Liver (tissue), 9 donors: ENCODE measurements around the gene PLA2G4D. TPM values are rescaled to one million over a fixed set of nuclear protein-coding genes. Genes with fewer than 3 reads are reported as not detected.

Experiments
- DNase-seq: peaks from one replicate; pipeline ENCODE4 v3.0.0-alpha.2; 2017; ENCODE audit warnings: low spot score
- H3K27ac ChIP-seq, 2 donors: one replicate each; pipeline ENCODE4 v1.7.0; 2013; ENCODE audit warnings: inconsistent platforms in 2 of 2, low read length in 2 of 2, control low read depth in 1 of 2, low read depth in 1 of 2, mild to moderate bottlenecking in 1 of 2
- H3K27me3 ChIP-seq, 4 donors: one replicate each; pipeline versions ENCODE4 v1.6.1 to v1.7.0; 2013; ENCODE audit warnings: low read length in 3 of 4, inconsistent platforms in 1 of 4, mild to moderate bottlenecking in 1 of 4, moderate library complexity in 1 of 4; ENCODE audit not compliant: control insufficient read depth in 4 of 4, insufficient read depth in 4 of 4
- H3K36me3 ChIP-seq, 4 donors: one replicate each; pipeline versions ENCODE4 v1.6.1 to v1.7.0; 2013; ENCODE audit warnings: low read length in 3 of 4, mild to moderate bottlenecking in 3 of 4, low read depth in 1 of 4, moderate library complexity in 1 of 4; ENCODE audit not compliant: control insufficient read depth in 4 of 4, insufficient read depth in 3 of 4
- H3K4me1 ChIP-seq, 4 donors: one replicate each; pipeline versions ENCODE4 v1.6.1 to v1.7.0; 2013; ENCODE audit warnings: low read length in 3 of 4, mild to moderate bottlenecking in 3 of 4, moderate library complexity in 1 of 4; ENCODE audit not compliant: control insufficient read depth in 4 of 4, insufficient read depth in 4 of 4
- H3K4me3 ChIP-seq, 3 donors: one replicate each; pipeline versions ENCODE4 v1.6.1 to v1.7.0; 2013; ENCODE audit warnings: low read length in 3 of 3, control low read depth in 1 of 3, low read depth in 1 of 3, mild to moderate bottlenecking in 1 of 3
- H3K9ac ChIP-seq, 2 donors: one replicate each; pipeline ENCODE4 v1.7.0; 2013; ENCODE audit warnings: low read length in 2 of 2, mild to moderate bottlenecking in 2 of 2, moderate library complexity in 2 of 2, control low read depth in 1 of 2, low read depth in 1 of 2
- H3K9me3 ChIP-seq, 4 donors: one replicate each; pipeline versions ENCODE4 v1.6.1 to v1.7.0; 2013; ENCODE audit warnings: low read length in 3 of 4; ENCODE audit not compliant: control insufficient read depth in 4 of 4
- FOXA1 ChIP-seq: IDR thresholded peaks from 2 replicates; pipeline ENCODE4 v1.6.1; 2016; ENCODE audit warnings: antibody characterized with exemption
- GABPA ChIP-seq, 2 donors: IDR thresholded peaks in 1 of 2; conservative IDR thresholded peaks in 1 of 2; 2 replicates each; pipeline ENCODE4 v1.6.1; 2016; ENCODE audit warnings: antibody characterized with exemption in 2 of 2, mild to moderate bottlenecking in 1 of 2, moderate library complexity in 1 of 2
- HNF4G ChIP-seq: IDR thresholded peaks from 2 replicates; pipeline ENCODE4 v1.6.1; 2016; ENCODE audit warnings: antibody characterized with exemption
- NR2F2 ChIP-seq: IDR thresholded peaks from 2 replicates; pipeline ENCODE4 v1.6.1; 2016; ENCODE audit warnings: antibody characterized with exemption
- RAD21 ChIP-seq, 2 donors: IDR thresholded peaks; 2 replicates each; pipeline ENCODE4 v1.6.1; 2016; ENCODE audit warnings: antibody characterized with exemption in 2 of 2, mild to moderate bottlenecking in 2 of 2
- RXRA ChIP-seq, 2 donors: IDR thresholded peaks; 2 replicates each; pipeline ENCODE4 v1.6.1; 2017 to 2018; ENCODE audit warnings: antibody characterized with exemption in 2 of 2, mild to moderate bottlenecking in 1 of 2
- SP1 ChIP-seq: IDR thresholded peaks from 2 replicates; pipeline ENCODE4 v1.6.1; 2018; ENCODE audit warnings: antibody characterized with exemption, mild to moderate bottlenecking
- TAF1 ChIP-seq: conservative IDR thresholded peaks from 2 replicates; pipeline ENCODE4 v1.6.1; 2016; ENCODE audit warnings: antibody characterized with exemption, mild to moderate bottlenecking
- YY1 ChIP-seq: IDR thresholded peaks from 2 replicates; pipeline ENCODE4 v1.6.1; 2016; ENCODE audit warnings: antibody characterized with exemption, mild to moderate bottlenecking
- WGBS: extraction: QIAGEN DNeasy Blood & Tissue Kit; methylation state at CpG from one replicate; pipeline ENCODE4 v1.1.7; 2013; 5-methylcytosine and 5-hydroxymethylcytosine counted together
- polyA plus RNA-seq, 2 donors: library from polyadenylated mRNA; stranded (reverse) in 1 of 2; unstranded in 1 of 2; fragments of 200-250 nt in 1 of 2; fragments of >200 nt in 1 of 2; fragmentation: Nextera tagmentation in 1 of 2; extraction: Ambion mirVana in 1 of 2; gene quantifications; one replicate each; pipeline versions ENCODE4 v1.2.1 to v1.2.3, GENCODE V29; 2013 to 2015
- total RNA-seq, 2 donors: library from RNA; depleted of rRNA; stranded (reverse); fragments of >200 nt; gene quantifications; one replicate each; pipeline ENCODE4 v1.2.3, GENCODE V29; 2014
- TF ChIP-seq, protein P1 (sequence below): fragments of 150-350 bp; IDR thresholded peaks from 2 replicates; pipeline ENCODE4 v1.5.1; 2017; ENCODE audit warnings: improper control_type of control experiment, low read depth, low read length; ENCODE audit not compliant: missing input control
- TF ChIP-seq, protein P2 (sequence below): IDR thresholded peaks from 2 replicates; pipeline ENCODE4 v1.6.1; 2016; ENCODE audit warnings: antibody characterized with exemption
- TF ChIP-seq, protein P3 (sequence below): IDR thresholded peaks from 2 replicates; pipeline ENCODE4 v1.6.1; 2016; ENCODE audit warnings: antibody characterized with exemption
- donor health status: healthy.
- donor health status: healthy.
- donor health status: healthy.
- donor health status: healthy.
- donor health status: healthy.

The PLA2G4D gene
- total and polyA plus RNA-seq, 4 donors: not detected

DNA sequence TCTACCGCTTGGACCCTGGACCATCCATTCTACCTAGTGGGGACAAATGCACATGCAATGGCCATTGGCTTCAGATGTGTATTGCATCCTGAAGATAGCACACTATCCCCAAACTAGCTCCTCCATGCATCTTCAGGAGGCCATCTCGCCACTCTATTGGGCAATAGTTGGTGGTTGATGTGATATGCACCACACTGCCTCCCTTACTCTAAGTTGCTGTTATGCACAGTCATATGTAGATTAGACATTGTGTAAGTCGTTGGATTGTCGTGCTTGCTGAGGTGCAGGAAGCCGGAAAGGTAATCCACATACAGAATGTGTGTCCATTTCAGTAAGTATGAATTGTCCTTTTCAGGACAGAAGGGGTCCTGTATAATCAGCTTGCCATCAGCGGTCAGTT is 26.7 kb upstream of the PLA2G4D start:
- H3K4me1 ChIP-seq: no peaks in the 10 kb centered on the region
- no peak overlapping the region for H3K4me3 ChIP-seq
- TF ChIP-seq SP1 (no peak), FOXA1 (no peak), HNF4G (no peak)
- TF ChIP-seq, protein P1, sequence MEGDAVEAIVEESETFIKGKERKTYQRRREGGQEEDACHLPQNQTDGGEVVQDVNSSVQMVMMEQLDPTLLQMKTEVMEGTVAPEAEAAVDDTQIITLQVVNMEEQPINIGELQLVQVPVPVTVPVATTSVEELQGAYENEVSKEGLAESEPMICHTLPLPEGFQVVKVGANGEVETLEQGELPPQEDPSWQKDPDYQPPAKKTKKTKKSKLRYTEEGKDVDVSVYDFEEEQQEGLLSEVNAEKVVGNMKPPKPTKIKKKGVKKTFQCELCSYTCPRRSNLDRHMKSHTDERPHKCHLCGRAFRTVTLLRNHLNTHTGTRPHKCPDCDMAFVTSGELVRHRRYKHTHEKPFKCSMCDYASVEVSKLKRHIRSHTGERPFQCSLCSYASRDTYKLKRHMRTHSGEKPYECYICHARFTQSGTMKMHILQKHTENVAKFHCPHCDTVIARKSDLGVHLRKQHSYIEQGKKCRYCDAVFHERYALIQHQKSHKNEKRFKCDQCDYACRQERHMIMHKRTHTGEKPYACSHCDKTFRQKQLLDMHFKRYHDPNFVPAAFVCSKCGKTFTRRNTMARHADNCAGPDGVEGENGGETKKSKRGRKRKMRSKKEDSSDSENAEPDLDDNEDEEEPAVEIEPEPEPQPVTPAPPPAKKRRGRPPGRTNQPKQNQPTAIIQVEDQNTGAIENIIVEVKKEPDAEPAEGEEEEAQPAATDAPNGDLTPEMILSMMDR: no peak
- no peak overlapping the region for H3K9ac ChIP-seq
- H3K36me3 ChIP-seq: no peaks in the 10 kb centered on the region
- no peak for DNase-seq
- H3K27ac ChIP-seq: no peak overlapping the region
- no peaks in the 10 kb centered on the region for H3K27me3 ChIP-seq
- H3K9me3 ChIP-seq: no peaks in the 10 kb centered on the region
- WGBS: 89% methylated on average over 6 of the region's 6 CpGs

DNA sequence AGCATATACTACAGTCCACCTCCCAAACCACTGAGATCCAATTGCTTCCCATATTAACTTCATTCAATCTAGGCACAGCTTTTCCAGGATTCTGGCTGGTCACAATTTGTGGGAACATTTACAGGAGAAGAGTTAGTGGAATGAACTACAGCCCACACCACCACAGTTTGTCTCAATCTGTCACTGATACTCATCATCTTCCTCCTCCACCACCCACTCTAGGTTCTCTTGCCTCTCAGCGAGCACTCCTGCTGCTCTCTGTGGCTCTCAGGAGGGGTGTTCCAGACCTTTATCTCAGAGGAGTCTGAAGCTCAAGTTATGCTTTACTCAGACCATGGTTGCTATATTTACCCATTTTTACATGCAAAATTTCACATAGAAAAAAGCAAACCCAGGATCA is 25.9 kb upstream of the PLA2G4D start:
- H3K9ac ChIP-seq: no peak overlapping the region
- DNase-seq: no peak
- TF ChIP-seq, protein P2, sequence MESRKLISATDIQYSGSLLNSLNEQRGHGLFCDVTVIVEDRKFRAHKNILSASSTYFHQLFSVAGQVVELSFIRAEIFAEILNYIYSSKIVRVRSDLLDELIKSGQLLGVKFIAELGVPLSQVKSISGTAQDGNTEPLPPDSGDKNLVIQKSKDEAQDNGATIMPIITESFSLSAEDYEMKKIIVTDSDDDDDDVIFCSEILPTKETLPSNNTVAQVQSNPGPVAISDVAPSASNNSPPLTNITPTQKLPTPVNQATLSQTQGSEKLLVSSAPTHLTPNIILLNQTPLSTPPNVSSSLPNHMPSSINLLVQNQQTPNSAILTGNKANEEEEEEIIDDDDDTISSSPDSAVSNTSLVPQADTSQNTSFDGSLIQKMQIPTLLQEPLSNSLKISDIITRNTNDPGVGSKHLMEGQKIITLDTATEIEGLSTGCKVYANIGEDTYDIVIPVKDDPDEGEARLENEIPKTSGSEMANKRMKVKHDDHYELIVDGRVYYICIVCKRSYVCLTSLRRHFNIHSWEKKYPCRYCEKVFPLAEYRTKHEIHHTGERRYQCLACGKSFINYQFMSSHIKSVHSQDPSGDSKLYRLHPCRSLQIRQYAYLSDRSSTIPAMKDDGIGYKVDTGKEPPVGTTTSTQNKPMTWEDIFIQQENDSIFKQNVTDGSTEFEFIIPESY: no peak
- TF ChIP-seq GABPA (IDR thresholded peaks at IDR 0.05 in 1 of 2, conservative IDR thresholded peaks at IDR 0.05 in 1 of 2) (no peak), RXRA (IDR thresholded peaks at IDR 0.05) (no peak), YY1 (no peak), TAF1 (no peak), NR2F2 (no peak)
- TF ChIP-seq, protein P3, sequence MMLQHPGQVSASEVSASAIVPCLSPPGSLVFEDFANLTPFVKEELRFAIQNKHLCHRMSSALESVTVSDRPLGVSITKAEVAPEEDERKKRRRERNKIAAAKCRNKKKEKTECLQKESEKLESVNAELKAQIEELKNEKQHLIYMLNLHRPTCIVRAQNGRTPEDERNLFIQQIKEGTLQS: no peak
- TF ChIP-seq, protein P1: no peak
- no peaks in the 10 kb centered on the region for H3K27me3 ChIP-seq
- no peaks in the 10 kb centered on the region for H3K4me1 ChIP-seq
- H3K36me3 ChIP-seq: no peaks in the 10 kb centered on the region
- WGBS: 94% methylated on average over 1 of the region's 1 CpG
- no peak overlapping the region for H3K27ac ChIP-seq
- H3K9me3 ChIP-seq: no peaks in the 10 kb centered on the region
- no peak overlapping the region for H3K4me3 ChIP-seq

DNA sequence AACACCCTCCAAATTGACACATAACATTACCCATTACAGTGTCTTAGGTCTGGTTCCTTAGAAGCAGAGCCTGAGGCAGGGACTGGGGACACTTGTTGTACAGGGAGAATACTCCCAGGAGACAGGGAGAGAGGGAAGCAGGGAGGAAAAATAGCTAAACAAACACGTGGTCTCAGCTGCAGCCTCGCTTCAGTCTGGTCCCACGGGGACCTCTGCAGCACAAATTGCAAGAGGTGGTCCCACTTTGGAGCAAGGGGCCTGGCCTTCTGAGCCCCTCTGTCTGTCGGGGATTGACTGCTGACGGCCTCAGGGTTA is 25.0 kb upstream of the PLA2G4D start:
- H3K4me3 ChIP-seq: no peak overlapping the region
- H3K9me3 ChIP-seq: no peaks in the 10 kb centered on the region
- no peaks in the 10 kb centered on the region for H3K36me3 ChIP-seq
- TF ChIP-seq YY1: no peak
- no peak for TF ChIP-seq RAD21 (IDR thresholded peaks at IDR 0.05)
- TF ChIP-seq RXRA (IDR thresholded peaks at IDR 0.05): no peak
- H3K4me1 ChIP-seq: no peaks in the 10 kb centered on the region
- no peak overlapping the region for H3K27ac ChIP-seq
- H3K27me3 ChIP-seq: no peaks in the 10 kb centered on the region
- WGBS: 62% methylated on average over 5 of the region's 5 CpGs
- H3K9ac ChIP-seq: no peak overlapping the region
- DNase-seq: no peak
